Heart left ventricle (tissue), 16 donors: ENCODE results near the gene FGF9. TPM values are rescaled to one million over a fixed set of nuclear protein-coding genes. Genes with fewer than 3 reads are reported as not detected.
A peak's percentile ranks its signal among the peaks of the same experiment; 100 is the strongest.

Experiments used
- ATAC-seq, 4 donors: fragments of 200-7000 bp; cut with Tn5 transposase; one replicate each; pipeline ENCODE4 v1.9.1; 2020 to 2022; ENCODE audit warnings: moderate library complexity in 4 of 4, mild to moderate bottlenecking in 3 of 4, moderate number of reproducible peaks in 1 of 4
- DNase-seq, 5 donors: peaks; one replicate each; pipeline ENCODE4 v3.0.0-alpha.2; 2020
- H3K27ac ChIP-seq, 12 donors: fragments of 200-600 bp; sonication (generic) in 4 of 12; one replicate each; pipeline versions ENCODE4 v1.5.0 to v1.8.0; 2016 to 2022; ENCODE audit warnings: mild to moderate bottlenecking in 2 of 12
- H3K27me3 ChIP-seq, 9 donors: fragments of 200-600 bp; sonication (generic) in 2 of 9; one replicate each; pipeline versions ENCODE4 v1.5.1 to v1.8.0; 2016 to 2022; ENCODE audit warnings: mild to moderate bottlenecking in 3 of 9
- H3K36me3 ChIP-seq, 9 donors: fragments of 200-600 bp; sonication (generic) in 2 of 9; one replicate each; pipeline versions ENCODE4 v1.5.0 to v1.8.0; 2018 to 2022; ENCODE audit warnings: mild to moderate bottlenecking in 2 of 9
- H3K4me1 ChIP-seq, 12 donors: fragments of 200-600 bp; sonication (generic) in 4 of 12; one replicate each; pipeline versions ENCODE4 v1.5.0 to v1.8.0; 2016 to 2022; ENCODE audit warnings: mild to moderate bottlenecking in 3 of 12
- H3K4me3 ChIP-seq, 12 donors: fragments of 200-600 bp; sonication (generic) in 4 of 12; one replicate each; pipeline versions ENCODE4 v1.5.0 to v1.8.0; 2017 to 2022; ENCODE audit warnings: mild to moderate bottlenecking in 9 of 12, moderate library complexity in 4 of 12
- H3K9me3 ChIP-seq, 12 donors: fragments of 200-600 bp; sonication (generic) in 4 of 12; one replicate each; pipeline versions ENCODE4 v1.5.0 to v1.8.0; 2016 to 2022; ENCODE audit warnings: mild to moderate bottlenecking in 1 of 12
- POLR2A ChIP-seq, 2 donors: fragments of 450-650 bp; IDR thresholded peaks; one replicate each; pipeline ENCODE4 v1.6.1; 2017; ENCODE audit warnings: antibody characterized with exemption in 2 of 2, mild to moderate bottlenecking in 2 of 2, moderate library complexity in 2 of 2
- WGBS, 4 donors: extraction: QIAGEN DNeasy Blood & Tissue Kit in 2 of 4; methylation state at CpG; one replicate each; pipeline versions ENCODE4 v1.1.5 to v1.1.7; 2013 to 2018; 5-methylcytosine and 5-hydroxymethylcytosine counted together
- intact Hi-C, 10 donors: fragments of 100-400 bp; cut with DNase I; formaldehyde crosslinking; loops; one replicate each; pipeline versions ENCODE4 v1.11.1 to v1.14.2; 2022
- polyA plus RNA-seq, 2 donors: library from polyadenylated mRNA; stranded (reverse); fragments of 200-250 nt; gene quantifications; one replicate each; pipeline ENCODE4 v1.2.3, GENCODE V29; 2013
- total RNA-seq, 9 donors: library from RNA; depleted of rRNA in 2 of 9; stranded (reverse); fragments of >200 nt in 2 of 9; fragmentation: NEBNext Ultra II Directional in 3 of 9; extraction: Animal tissue kit (Norgen Biotek cat#: 25700) in 3 of 9; gene quantifications; one replicate each; pipeline versions ENCODE4 v1.1.0 to v1.2.4, GENCODE V29; 2016 to 2023
- TF ChIP-seq, protein P1 (sequence below), 12 donors: fragments of 200-600 bp; sonication (generic) in 4 of 12; IDR thresholded peaks; one replicate each; pipeline versions ENCODE4 v1.5.0 to v1.8.0; 2018 to 2022; ENCODE audit warnings: antibody characterized with exemption in 12 of 12, mild to moderate bottlenecking in 5 of 12
- donor health status: ischemic (EF 13 %, LVEDD 7.1; RV severe dilation, severe dysfunction).
- donor health status: healthy with polysubstance abuse.
- donor health status: DM: no; HTN: yes; CAD: no.
- donor health status: DM: no; HTN: no; CAD: no.
- donor health status: ischemic (EF 25% LVEDD 6.9; RV normal size, moderate dysfunction).
- donor health status: ischemic (EF 25% LVEDD 5.7; RV mildly dilated, moderate dysfunction).
- donor health status: healthy.
- donor health status: DM: yes; HTN: yes; CAD: no.
- donor health status: ischemic (EF 35%, LVEDD 5.7; RV mildly dilated, moderate dysfunction).
- donor health status: nonischemic (EF 11% LVEDD 7.7; RV severe dilation, severe dysfunction).
- donor health status: DM: yes; HTN: yes; CAD: no.
- donor health status: PGD.
- donor health status: ischemic (EF 29% LVEDD 5.4; RV normal size, mild dysfunction).
- donor health status: nonischemic (EF 23%, LVEDD 6.1; RV moderate dilation, normal function).

The FGF9 gene
- total and polyA plus RNA-seq, 11 donors = 1.7 to 12.5 (median 7.6) TPM

DNA sequence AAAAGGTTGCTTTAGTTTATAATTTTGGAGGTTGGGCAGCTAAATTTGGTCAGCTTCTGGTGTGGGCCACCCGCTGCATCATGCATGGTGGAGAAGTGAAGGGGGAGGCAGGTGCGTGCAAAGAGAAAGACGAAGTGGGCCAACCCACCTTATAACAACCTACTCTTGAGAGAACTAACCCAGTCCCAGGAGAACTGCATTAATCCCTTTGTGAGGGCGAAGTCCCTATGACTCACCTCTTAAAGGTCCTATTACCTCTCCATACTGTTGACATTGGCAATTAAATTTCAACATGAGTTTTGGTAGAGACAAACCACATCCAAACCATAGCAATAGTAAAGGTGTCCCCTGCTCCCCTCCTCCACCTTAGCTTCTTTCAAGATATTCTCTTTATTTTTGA, 7.7 kb upstream of the FGF9 start:
- Histone ChIP-seq H3K36me3 (no peaks in the 10 kb centered on the region), H3K27ac (no peak overlapping the region), H3K4me3 (no peak overlapping the region), H3K27me3 (peaks cover 0 to 41% (median 15%) of the 10 kb centered on the region in 9 donors), H3K4me1 (no peaks in the 10 kb centered on the region), H3K9me3 (peaks cover 0 to 5% (median 0%) of the 10 kb centered on the region in 12 donors)
- no peak for ATAC-seq
- WGBS, 4 donors = 92 to 96% (median 93%) methylated on average over 4 of the region's 4 CpGs
- intact Hi-C loops = no loop called here
- TF ChIP-seq POLR2A (IDR thresholded peaks at IDR 0.05) = no peak
- TF ChIP-seq, protein P1, sequence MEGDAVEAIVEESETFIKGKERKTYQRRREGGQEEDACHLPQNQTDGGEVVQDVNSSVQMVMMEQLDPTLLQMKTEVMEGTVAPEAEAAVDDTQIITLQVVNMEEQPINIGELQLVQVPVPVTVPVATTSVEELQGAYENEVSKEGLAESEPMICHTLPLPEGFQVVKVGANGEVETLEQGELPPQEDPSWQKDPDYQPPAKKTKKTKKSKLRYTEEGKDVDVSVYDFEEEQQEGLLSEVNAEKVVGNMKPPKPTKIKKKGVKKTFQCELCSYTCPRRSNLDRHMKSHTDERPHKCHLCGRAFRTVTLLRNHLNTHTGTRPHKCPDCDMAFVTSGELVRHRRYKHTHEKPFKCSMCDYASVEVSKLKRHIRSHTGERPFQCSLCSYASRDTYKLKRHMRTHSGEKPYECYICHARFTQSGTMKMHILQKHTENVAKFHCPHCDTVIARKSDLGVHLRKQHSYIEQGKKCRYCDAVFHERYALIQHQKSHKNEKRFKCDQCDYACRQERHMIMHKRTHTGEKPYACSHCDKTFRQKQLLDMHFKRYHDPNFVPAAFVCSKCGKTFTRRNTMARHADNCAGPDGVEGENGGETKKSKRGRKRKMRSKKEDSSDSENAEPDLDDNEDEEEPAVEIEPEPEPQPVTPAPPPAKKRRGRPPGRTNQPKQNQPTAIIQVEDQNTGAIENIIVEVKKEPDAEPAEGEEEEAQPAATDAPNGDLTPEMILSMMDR (IDR thresholded peaks at IDR 0.05) = no peak
- DNase-seq = no peak

DNA sequence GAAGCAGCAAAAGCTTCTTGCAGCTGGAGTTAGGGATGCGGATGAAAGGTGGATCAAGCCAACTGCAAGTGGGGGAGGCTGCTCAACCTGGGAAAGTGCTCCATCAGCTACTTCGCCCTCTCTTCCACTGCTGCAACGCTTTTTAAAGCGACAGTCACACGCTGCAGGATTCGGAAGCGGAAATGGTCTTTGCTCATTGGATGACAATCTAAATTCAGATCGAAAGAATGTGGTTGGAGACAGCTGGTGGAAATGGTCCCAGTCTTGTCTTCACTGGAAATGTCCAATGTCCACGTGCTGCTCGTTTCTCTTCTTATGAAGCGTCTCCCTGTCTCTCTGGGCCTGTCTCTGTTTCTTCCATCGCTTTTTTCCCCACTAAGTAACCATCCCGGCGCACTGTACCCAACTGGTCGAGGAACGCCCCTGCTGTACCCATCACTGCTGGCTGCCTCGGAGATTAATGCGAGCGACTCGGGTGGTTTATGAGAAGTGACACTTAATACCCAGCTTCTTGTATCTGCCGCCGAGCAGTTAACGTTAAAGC, 2.1 kb upstream of the FGF9 start:
- ATAC-seq = no peak
- DNase-seq = no peak
- intact Hi-C loops = no loop called here
- peak overlapping the region in 5 of 12 donors; percentile 61 to 77 (median 67) for H3K27ac ChIP-seq
- H3K36me3 ChIP-seq = no peaks in the 10 kb centered on the region
- no peaks in the 10 kb centered on the region for H3K9me3 ChIP-seq
- H3K4me3 ChIP-seq = peak overlapping the region; percentile 46 to 85 (median 66)
- H3K27me3 ChIP-seq = peaks cover 0 to 67% (median 15%) of the 10 kb centered on the region in 9 donors
- no peak for TF ChIP-seq POLR2A (IDR thresholded peaks at IDR 0.05)
- TF ChIP-seq, protein P1 (IDR thresholded peaks at IDR 0.05) = no peak
- 4 to 9% (median 5%) methylated on average over 23 of the region's 23 CpGs for WGBS, 4 donors
- H3K4me1 ChIP-seq = peaks cover 0 to 40% (median 27%) of the 10 kb centered on the region in 12 donors

DNA sequence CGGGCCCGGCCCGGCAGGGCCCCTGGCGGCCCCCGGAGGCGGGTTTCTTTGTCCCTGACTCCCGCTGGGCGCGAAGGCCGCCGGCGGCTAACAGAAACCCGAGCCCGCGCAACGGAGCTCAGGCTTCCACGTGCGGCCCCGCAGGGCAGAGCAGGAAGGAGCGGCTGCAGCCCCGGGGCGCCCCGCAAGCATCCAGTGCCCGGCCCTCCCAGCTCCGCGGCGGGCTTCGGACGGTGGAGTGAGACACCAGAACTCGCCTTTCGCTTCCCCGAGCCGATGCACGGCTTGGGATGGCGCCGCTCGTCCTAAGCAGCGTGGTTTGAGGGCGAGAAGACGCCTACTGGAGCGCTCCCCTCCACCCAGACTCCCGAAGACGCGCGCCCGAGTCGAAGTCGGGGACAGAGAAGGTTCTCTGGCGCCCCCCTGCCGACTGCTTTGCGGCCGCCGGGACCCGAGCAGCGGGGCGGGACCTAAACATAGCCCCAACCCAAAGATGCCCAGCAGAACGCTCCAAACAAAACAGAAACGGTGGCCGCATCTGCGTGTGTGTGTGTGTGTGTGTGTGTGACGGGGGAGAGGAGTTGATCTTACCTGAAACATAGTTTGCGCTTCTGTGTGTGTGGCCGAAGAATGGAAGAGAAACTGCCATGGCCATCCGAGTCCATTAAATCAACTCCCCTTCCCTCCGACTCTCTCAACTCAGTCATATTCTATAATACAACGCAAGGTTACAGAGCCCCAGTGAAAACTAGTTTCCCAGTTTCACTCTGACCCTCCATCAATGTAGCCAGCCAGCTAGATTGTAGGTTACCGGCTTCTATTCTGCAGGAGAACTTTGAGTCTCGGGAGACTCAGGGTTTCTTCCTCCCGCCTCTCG, 629 bp upstream of the FGF9 start:
- intact Hi-C loops = loop anchor here in 3 of 10 donors (5.0 to 10.0 kb wide), 3 partner anchors 67 to 755 kb away; no protein-coding TSS in a partner anchor
- Histone ChIP-seq H3K9me3 (no peaks in the 10 kb centered on the region), H3K36me3 (no peaks in the 10 kb centered on the region), H3K27ac (peak overlapping the region in 10 of 12 donors; percentile 15 to 77 (median 62)), H3K4me3 (peak overlapping the region; percentile 46 to 85 (median 66)), H3K27me3 (peaks cover 3 to 78% (median 23%) of the 10 kb centered on the region in 9 donors), H3K4me1 (peaks cover 0 to 53% (median 29%) of the 10 kb centered on the region in 12 donors)
- DNase-seq (peak; percentile 57 to 84 (median 63)), ATAC-seq (peak; percentile 10 to 54 (median 50))
- WGBS, 4 donors = 0 to 1% (median 1%) methylated on average over 47 to 70 of the region's 70 CpGs
- TF ChIP-seq, protein P1 (IDR thresholded peaks at IDR 0.05) = peak in 4 of 12 donors; percentile 14 to 28 (median 21)
- TF ChIP-seq POLR2A (IDR thresholded peaks at IDR 0.05) = no peak
